ENCODE data around the gene CIB2. TPM values are rescaled to one million over a fixed set of nuclear protein-coding genes. Genes with fewer than 3 reads are reported as not detected.

The CIB2 gene
- polyA plus RNA-seq, 3 donors: 2.2 to 9.4 (median 3.0) TPM

DNA sequence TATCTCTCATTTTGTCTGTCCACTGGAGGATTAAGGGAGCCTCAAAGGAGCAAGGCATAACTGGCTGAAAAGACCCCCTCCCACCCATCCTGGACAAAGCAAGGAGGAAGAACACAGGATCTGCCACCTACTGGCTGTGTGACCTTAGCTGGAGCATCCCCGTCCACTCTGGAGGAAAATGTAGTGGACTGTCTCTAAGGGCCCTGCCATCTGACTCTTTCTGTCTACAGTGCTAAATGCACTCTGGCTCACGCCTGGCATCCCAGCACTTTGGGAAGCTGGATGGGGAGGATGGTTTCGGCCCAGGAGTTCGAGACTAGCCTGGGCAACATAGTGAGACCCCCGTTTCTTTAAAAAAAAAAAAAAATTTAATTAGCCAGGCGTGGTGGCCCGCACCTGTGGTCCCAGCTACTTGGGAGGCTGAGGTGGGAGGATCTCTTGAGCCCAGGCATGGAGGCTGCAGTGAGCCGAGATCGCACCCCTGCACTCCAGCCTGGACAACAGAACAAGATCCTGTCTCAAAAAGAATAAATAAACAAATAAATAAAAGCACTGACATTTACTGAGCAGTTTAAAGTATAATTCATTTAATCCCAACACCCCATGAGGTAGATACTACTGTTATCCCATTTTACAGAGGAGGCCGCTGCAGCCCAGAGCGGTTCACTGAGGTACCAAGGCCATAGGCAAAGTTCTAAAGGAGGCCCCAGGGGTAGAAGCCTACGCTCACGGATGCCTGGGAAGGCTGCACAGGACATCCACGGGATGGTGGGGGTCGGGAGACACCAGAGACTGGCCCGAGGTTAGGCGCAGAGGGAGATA lies 54.8 kb downstream of the CIB2 start:
- WGBS, 3 donors: 25 to 44% (median 35%) methylated on average over 17 of the region's 17 CpGs
- no peak overlapping the region for H3K27ac ChIP-seq (ENCODE audit: low read depth, low read length)

DNA sequence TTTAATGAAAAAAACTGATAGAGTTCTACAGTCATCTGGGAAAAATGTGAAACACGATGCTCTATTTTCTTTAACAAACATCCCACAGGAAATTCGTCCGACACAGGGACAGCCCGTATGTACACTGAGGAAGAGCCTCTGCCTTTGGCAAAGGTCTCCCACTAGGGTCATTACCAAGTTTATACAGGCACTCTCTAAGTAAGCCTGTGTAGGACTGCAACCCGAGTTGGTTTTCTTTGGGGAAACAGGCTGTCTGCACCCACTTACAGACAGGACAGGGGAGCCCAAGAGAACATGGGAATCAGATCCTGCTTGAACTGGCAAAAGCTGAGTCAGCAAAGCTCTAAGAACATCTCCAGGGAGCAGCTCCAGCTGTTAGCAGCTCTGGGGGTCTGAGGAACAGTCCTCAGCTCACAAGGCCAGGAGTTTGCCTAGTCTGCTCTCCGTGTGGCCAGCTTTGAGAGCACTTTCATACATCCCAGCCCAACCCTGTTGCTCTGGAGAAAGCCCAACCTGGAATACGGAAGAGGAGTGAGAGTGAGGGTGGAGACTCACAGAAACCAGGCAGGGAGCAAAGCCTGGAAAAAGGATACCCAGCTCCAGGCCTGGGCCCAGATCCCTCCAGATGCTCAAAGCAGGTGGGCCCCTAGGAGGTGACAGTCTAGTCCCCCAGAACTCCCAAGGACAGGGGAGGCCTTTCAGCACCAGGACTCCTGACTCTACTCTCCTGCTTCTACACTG lies 55.6 kb downstream of the CIB2 start:
- H3K27ac ChIP-seq (ENCODE audit: low read depth, low read length): no peak overlapping the region
- 13 to 24% (median 22%) methylated on average over 7 of the region's 7 CpGs for WGBS, 3 donors

DNA sequence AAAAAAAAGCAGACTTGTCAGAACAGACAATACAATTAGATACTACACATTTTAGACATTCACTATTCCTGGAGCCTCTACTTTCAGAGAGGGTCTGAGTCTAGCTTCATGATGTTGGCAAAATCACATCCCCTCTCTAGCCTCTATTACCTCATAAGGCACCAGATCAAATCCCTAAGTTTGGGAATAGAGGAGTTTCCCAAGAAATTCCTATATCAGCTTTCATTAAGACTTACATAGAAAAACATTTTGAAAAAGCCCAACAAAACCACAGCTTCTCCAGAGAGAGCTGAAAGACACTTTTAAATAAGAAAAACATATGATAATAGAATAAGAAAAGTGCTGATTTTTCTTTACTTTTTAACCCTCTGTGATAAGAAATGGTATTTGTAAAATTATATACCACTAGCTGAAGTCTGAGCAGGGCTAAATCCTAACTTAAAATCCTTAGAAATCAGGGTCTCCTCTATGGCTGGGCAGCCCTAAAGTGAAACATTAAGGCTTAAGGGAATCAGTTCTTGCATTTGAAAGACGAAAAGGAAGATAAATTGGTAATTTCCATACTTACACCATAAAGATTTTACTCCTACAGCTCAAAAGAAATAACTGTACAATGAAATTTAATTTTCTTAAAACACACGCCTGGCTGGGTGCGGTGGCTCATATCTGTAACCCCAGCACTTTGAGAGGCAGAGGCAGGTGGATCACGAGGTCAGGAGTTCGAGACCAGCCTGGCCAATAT lies 58.0 kb downstream of the CIB2 start:
- 78 to 87% (median 84%) methylated on average over 5 of the region's 5 CpGs for WGBS, 3 donors
- no peak overlapping the region for H3K27ac ChIP-seq (ENCODE audit: low read depth, low read length)

DNA sequence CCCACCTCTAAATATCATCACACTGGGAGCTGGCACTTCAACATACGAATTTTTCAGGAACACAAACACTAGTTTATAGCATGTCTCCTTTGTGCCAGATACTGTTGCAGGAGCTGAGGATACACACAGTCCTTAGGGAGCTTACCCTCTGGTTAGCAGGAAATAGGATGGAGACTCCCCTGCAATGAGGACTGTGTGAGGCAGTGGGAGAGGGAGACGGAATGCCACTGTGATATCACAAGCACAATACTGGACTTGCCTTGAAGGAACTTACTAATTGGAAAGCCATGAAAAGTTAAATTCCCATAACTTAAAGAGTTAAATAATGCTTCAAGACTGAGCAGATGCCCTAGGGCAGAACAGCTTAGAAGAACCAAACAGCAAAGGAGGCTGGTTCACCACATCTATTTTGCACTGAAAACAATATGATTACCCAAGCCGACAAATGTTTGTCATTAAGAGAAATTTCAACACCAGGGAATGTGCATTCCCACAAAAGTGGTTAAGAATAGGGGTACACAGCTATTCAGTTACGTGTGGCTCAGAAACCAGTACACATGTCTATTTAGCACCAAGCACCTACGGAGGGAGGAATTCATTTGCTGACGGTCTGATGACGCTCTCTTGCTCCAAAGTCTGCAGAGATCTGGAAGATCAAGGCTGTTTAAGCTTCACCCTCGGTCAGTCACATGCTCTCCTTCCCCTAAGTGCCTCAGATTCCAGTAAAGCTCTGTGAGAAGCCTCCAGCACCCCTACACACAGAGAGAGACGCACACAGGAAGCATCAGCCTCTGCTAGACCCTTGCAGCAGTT lies 59.0 kb downstream of the CIB2 start:
- peak overlapping the region; percentile 41 for H3K27ac ChIP-seq (ENCODE audit: low read depth, low read length)
- WGBS, 3 donors: 24 to 54% (median 32%) methylated on average over 9 of the region's 9 CpGs

DNA sequence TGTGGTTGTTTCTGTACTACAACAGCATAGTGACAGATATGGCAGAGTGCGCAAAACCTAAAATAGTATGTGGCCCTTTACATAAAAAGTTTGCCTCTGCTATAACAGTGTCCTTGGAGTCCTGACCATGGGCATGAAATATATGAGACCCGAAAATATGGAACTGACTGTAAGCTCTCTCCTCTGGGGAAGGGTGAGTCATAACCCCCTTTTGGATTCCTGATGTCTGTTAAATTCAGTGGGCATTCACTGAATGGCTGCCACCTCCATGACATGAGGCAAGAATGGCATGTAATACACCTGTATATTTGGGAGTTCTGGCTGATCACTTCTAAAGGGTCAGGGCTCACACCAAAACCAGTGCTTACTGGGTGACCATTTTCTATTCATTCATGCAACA lies 59.9 kb downstream of the CIB2 start:
- 58 to 71% (median 61%) methylated on average over 2 of the region's 2 CpGs for WGBS, 3 donors
- H3K27ac ChIP-seq (ENCODE audit: low read depth, low read length): no peak overlapping the region

DNA sequence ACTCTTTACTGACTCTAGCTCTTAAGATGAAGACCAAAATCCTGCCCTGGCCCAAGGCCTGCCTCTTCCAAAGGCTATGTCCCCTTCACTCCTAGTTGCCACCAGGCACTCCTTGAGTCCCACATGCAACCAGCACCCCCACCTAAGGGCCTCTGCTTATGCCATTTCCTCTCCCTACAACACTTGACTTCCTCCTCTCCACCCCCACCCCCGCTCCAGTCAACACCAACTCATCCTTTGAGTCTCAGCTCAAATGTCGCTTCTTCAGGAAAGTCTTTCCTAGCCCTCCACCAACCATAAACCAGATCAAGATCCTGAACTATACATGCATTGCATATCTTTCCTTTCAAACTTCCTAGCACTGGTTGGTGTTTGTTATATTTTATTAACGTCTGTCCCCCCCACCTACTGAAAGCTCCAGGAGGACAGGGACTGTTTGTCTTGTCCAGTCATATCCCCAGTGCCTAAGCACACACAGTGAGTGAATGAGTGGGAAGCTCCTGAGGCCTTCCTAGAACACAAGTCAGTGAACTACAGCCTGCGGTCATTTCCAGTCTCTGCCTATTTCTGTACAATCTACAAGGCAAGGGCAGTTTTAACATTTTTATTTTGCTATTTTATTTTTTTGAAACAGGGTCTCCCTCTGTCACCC lies 61.1 kb downstream of the CIB2 start:
- peak overlapping the region; percentile 32 for H3K27ac ChIP-seq (ENCODE audit: low read depth, low read length)
- WGBS, 3 donors: 43 to 81% (median 47%) methylated on average over 4 of the region's 4 CpGs

DNA sequence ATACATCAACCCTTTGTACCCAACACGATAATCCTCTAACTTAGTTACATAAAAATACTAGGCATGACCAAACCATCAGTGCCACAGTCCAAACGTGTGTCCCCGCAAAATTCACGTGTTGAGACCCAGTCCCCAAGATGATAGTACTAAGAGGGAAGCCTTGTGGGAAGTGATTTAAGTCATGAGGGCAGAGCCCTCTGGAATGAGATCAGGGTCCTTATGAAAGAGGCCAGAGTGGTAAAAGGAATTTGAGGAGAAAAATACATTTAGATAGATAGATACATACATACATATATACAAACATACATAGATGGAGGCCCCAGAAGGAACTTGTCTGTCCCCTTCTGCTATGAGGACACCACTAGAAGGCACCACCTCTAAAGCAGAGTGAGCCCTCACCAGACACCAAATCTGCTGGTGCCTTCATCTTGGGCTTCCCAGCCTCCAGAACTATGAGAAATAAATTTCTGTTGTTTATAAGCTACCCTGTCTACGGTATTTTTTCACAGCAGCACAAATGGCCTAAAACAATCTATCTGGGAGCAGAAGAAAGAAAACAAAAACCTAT lies 61.7 kb downstream of the CIB2 start:
- WGBS, 3 donors: 44 to 80% (median 52%) methylated on average over 5 of the region's 5 CpGs
- H3K27ac ChIP-seq (ENCODE audit: low read depth, low read length): peak overlapping the region; percentile 32

DNA sequence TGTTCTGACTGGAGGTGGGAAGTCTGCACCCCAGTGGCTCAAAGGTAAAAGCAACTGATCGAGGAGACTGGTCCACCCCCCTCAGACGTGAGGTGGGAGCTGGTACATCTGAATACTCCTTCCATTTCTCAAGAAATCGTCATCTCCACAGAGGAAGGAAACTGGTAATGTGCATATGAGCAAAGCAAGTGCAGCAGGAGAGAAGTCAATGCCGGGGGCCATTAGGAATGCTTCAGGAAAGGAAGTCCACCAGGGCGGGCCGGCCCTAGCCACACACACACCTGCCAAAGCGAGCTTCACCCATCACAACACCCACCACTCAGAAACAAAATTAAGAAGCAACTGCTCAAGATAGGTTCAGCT lies 62.2 kb downstream of the CIB2 start:
- 35 to 65% (median 37%) methylated on average over 7 of the region's 7 CpGs for WGBS, 3 donors
- H3K27ac ChIP-seq (ENCODE audit: low read depth, low read length): no peak overlapping the region

DNA sequence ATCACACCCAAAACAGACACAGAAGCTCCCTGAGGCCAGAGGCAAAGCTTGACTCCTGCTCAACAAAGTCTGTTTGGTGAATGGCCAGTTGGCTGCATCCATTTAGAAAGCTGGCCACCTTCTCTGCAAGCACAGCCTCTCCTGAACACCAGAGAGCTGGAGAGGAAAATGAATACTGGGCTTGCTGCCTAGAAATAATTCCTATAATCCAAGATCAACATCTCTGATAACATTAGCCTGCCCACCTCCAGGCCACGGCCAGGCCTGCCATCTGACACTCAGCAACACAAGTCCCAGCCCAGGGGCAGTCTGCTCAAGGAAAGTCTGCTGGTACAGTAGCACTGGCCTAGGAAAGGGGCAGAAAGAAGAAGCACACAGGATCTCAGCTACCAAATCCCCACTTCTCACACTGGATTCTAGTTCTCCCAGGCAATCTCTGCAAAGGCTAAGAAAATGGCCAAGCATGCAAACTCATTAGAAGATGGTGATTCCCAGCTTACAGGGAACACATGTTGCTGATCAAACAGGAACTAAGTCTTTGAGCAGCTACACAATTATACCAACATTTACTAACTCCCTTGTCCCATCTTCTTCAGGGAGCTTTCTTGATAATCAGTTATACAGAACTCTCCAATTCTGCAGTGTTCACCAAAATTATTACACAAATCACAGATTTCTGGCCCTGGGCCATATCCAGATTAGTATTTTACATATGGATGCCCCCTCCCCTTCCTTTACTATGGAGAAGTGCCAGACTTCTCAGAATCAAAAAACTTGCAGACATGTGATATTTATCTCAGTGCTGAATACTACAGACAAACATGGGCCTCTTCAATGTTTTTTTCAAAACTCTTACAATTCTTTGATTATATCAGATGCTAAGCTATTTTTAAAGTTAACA lies 63.7 kb downstream of the CIB2 start:
- H3K27ac ChIP-seq (ENCODE audit: low read depth, low read length): no peak overlapping the region
- WGBS, 3 donors: 0 to 36% (median 14%) methylated on average over 1 of the region's 1 CpG

DNA sequence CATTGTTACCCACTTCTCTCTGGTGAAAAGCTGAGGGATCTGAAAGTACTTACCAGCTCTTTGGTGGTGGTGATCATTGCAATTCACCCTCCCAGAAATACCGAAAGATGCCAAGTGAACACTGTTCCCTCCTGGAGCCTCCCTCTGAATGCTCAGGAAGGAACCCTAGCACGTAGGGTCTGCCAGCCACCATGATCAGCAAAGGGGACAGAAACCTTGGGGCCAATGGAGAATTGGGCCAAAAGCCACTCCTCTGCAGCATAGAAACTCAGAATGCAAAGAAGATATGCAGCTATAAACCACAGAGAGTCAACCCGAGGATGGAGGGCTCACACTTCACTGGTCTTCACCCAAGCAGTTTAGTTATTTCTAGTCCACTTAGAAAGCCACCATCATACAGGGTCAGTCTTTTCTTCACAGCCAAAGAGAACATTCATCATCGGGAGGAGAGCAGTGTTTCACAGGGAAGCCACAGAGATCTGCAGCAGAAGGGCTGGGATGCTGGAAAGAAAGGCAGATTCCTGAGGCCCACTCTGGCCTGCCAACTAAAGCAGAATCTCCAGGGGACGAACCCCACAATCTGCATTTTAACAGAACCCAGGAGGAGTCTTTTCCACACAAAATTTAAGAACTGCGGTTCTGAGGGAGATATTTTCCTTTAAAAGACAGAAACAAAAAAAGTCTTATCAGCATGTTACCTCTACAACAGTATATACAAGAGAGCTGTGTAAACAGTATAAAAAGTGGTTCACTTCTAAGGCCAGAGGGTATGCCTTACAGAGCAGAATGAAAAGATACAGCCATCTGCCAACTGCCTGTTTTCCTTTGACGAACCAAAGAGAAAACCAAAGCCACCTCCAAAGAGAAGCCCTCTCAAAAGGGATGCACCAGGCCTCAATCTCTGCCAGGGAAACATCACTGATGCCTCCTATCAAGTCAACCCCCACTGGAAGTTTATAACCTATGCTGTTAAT lies 65.0 kb downstream of the CIB2 start:
- peak overlapping the region; percentile 61 for H3K27ac ChIP-seq (ENCODE audit: low read depth, low read length)
- WGBS, 3 donors: 51 to 66% (median 58%) methylated on average over 7 of the region's 7 CpGs

DNA sequence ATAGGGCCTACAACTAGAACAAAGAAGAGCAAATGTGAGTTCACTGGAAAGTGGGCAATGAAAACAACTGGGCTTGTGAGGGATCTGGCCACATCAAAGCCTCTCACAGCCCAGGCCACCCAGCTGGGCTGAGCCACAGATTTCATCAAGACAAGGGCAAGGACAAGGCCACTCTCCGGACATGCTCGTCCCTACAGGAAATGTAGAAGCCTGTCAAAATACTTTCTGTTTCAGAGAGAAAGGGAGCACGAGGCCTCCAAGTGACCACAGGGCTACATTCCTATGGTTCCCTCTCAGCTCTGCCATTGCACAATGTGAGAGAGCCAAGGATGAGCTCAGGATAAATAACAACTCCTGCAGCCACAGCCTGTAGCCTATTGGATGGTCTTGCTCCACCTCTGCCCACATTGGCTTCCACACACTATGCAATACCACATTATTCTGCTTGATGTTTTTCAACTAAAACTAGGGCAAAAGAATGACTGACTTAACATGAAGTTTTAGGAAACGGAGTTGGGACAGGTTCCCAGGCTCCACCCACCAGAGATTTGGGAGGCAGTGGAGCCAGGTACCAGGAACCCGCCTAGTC lies 65.9 kb downstream of the CIB2 start:
- 18 to 41% (median 22%) methylated on average over 5 of the region's 5 CpGs for WGBS, 3 donors
- H3K27ac ChIP-seq (ENCODE audit: low read depth, low read length): peak overlapping the region; percentile 92

DNA sequence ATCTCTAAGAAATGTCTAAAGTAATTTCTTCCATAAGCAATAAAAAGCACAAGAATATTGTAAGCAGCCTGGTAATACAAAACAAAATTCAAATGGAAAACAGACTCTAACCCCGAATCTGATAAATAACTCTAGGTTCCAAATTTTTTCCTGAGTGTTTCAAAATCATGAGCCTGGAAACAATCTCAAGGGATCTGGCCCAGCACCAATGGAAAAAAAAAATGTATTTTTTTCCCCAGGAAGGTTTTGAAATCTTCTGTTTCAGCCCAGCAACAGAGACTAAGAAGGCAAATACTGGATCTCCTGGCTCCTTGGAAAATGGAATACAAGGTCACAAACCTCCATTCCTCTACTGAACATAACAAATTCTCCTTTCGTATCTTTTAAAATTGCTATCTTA lies 66.7 kb downstream of the CIB2 start:
- no peak overlapping the region for H3K27ac ChIP-seq (ENCODE audit: low read depth, low read length)
- 39 to 52% (median 46%) methylated on average over 2 of the region's 2 CpGs for WGBS, 3 donors

DNA sequence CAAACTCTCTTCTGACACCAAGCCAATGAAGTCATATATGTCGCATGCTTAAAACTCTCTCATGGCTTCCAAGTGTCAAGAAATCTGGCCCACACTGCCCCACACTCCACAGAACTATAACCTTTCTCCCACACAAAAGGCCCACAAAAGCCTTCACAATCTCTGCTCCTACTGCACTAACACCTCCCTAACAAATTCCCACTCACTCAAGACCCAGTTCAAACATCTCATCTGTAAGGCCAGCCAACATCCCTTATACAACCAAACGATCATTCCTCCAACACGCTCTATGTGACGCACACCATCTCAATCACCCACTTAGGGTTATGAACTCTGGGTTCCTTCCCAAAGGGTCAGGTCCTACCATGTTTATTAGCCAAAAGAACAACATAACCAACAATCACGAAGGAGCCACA lies 67.3 kb downstream of the CIB2 start:
- no peak overlapping the region for H3K27ac ChIP-seq (ENCODE audit: low read depth, low read length)
- WGBS, 3 donors: 52 to 86% (median 61%) methylated on average over 5 of the region's 5 CpGs

DNA sequence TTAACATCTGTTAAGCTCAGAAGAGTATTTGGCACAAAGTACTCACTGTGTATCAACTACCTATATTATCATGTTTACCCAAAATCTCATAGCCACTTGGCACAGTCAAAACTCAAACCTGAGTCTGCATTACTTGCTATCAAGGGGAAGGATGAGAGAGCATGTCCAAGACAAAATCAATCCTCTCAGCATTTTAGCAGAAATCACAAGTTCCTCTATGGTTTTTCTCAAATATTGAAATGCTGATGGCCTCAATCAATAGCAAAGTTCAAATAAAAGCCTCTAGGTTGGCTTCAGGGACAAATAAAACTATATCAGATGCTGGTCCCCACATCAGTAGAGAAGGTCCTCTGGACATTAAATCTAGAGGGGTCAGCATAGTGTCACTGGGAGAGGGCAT lies 68.0 kb downstream of the CIB2 start:
- peak overlapping the region; percentile 64 for H3K27ac ChIP-seq (ENCODE audit: low read depth, low read length)

DNA sequence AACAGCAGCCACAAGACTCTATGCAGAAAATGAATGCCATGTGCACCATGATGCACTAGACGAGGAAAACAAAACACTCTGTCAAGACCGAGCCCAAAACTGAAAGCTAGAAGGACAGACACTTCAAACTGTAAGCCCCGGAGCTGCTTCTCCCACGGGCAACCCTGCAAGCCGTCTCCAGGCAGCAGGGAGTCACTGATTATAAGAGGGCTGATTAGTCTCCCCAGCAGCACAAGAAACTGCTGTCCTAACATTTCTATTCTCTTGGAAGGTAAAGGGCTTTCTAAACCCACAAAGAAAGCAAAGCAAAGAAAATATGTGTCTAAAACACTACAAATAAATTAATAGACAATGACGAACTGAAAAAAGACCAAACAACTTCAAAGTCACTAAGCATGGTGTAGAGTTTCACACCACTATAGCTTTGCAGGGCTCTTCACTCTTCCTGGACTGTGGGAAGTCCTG lies 69.2 kb downstream of the CIB2 start:
- H3K27ac ChIP-seq (ENCODE audit: low read depth, low read length): no peak overlapping the region
- 4 to 11% (median 8%) methylated on average over 6 of the region's 6 CpGs for WGBS, 3 donors

All from adipose tissue (tissue), 3 donors.